ENCODE results near the gene HAPLN1.
A peak's percentile ranks its signal among the peaks of the same experiment; 100 is the strongest.

Gene HAPLN1

DNA sequence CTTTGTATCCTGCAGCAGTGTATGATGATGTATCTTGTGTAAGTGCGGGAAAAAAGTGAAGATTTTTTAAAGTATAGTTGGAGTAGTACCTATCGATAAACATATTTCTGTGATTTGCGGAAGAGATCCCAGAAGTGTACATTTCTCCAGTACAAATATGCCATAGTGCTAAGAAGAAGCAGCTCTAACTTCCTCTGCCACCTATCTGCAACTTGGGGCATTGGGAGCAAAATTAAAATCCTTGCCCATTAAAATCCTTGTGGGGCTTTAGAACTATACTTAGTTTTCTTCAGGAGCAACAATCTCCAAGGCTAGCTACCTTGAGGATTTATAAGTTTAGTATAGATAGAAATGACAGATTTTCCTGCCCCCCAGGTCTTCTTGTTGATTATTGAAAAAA lies 125.4 kb downstream of the HAPLN1 start:
- no peak overlapping the region for H3K4me3 ChIP-seq (ENCODE audit: low read depth, low read length)
- DNase-seq: no peak
- no peaks in the 10 kb centered on the region for H3K36me3 ChIP-seq
- no peaks in the 10 kb centered on the region for H3K9me3 ChIP-seq (ENCODE audit: severe bottlenecking)
- TF ChIP-seq, protein P1, sequence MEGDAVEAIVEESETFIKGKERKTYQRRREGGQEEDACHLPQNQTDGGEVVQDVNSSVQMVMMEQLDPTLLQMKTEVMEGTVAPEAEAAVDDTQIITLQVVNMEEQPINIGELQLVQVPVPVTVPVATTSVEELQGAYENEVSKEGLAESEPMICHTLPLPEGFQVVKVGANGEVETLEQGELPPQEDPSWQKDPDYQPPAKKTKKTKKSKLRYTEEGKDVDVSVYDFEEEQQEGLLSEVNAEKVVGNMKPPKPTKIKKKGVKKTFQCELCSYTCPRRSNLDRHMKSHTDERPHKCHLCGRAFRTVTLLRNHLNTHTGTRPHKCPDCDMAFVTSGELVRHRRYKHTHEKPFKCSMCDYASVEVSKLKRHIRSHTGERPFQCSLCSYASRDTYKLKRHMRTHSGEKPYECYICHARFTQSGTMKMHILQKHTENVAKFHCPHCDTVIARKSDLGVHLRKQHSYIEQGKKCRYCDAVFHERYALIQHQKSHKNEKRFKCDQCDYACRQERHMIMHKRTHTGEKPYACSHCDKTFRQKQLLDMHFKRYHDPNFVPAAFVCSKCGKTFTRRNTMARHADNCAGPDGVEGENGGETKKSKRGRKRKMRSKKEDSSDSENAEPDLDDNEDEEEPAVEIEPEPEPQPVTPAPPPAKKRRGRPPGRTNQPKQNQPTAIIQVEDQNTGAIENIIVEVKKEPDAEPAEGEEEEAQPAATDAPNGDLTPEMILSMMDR (IDR thresholded peaks at IDR 0.05; ENCODE audit: low read depth, low read length): 0 out of 2 replicates have a peak, but pooled peaks have one; percentile 3
- no peaks in the 10 kb centered on the region for H3K27me3 ChIP-seq (ENCODE audit: insufficient read depth, low read depth, severe bottlenecking)
- no peak overlapping the region for H3K27ac ChIP-seq

GRCh38 chr5:83590966-83591365 lies 129.7 kb downstream of the HAPLN1 start:
- TF ChIP-seq, protein P1 (IDR thresholded peaks at IDR 0.05; ENCODE audit: low read depth, low read length): no peak
- H3K27me3 ChIP-seq (ENCODE audit: insufficient read depth, low read depth, severe bottlenecking): no peaks in the 10 kb centered on the region
- H3K36me3 ChIP-seq: no peaks in the 10 kb centered on the region
- H3K9me3 ChIP-seq (ENCODE audit: severe bottlenecking): no peaks in the 10 kb centered on the region
- H3K27ac ChIP-seq: no peak overlapping the region
- DNase-seq: no peak
- no peak overlapping the region for H3K4me3 ChIP-seq (ENCODE audit: low read depth, low read length)

DNA sequence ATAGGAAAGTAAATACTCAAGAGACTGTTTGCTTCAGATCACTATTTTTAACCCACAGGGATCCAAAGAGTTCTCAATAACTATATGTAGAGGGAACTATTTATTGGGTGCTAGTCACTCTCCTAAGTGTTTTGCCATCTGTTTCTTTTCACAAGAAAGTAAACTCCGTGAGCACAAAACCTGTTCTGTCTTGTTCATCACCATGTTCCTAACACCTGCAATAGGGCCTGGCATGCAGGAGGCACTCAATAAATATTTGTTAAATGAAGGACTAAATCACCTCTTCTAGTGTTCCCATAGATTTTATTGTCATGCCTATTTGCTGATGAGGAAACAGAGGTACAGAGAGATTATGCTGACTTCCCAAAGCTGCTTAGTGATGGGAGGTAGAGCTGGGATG lies 130.9 kb downstream of the HAPLN1 start:
- DNase-seq: no peak
- H3K27ac ChIP-seq: no peak overlapping the region
- no peaks in the 10 kb centered on the region for H3K9me3 ChIP-seq (ENCODE audit: severe bottlenecking)
- TF ChIP-seq, protein P1 (IDR thresholded peaks at IDR 0.05; ENCODE audit: low read depth, low read length): no peak
- H3K36me3 ChIP-seq: no peaks in the 10 kb centered on the region
- H3K27me3 ChIP-seq (ENCODE audit: insufficient read depth, low read depth, severe bottlenecking): no peaks in the 10 kb centered on the region
- no peak overlapping the region for H3K4me3 ChIP-seq (ENCODE audit: low read depth, low read length)

All from WERI-Rb-1 (cell line).